Esophagus muscularis mucosa (tissue), 4 donors: ENCODE data around the gene CAMTA1. TPM values are rescaled to one million over a fixed set of nuclear protein-coding genes. Genes with fewer than 3 reads are reported as not detected.

Experiments
- DNase-seq: peaks from one replicate; pipeline ENCODE4 v3.0.0-alpha.2; 2017; ENCODE audit errors: extremely low spot score
- H3K27ac ChIP-seq, 4 donors: fragments of 200-600 bp; sonication (generic); replicated peaks in 1 of 4; 1 replicate in 3 of 4; 2 replicates in 1 of 4; pipeline ENCODE4 v1.5.1; 2016 to 2019; ENCODE audit warnings: mild to moderate bottlenecking in 1 of 4
- H3K27me3 ChIP-seq, 4 donors: fragments of 200-600 bp; sonication (generic); one replicate each; pipeline versions ENCODE4 v1.5.1 to v1.6.0; 2016 to 2019
- H3K36me3 ChIP-seq, 4 donors: fragments of 200-600 bp; sonication (generic); one replicate each; pipeline ENCODE4 v1.5.1; 2016 to 2019
- H3K4me1 ChIP-seq, 4 donors: fragments of 200-600 bp; sonication (generic); one replicate each; pipeline ENCODE4 v1.5.1; 2016 to 2019
- H3K4me3 ChIP-seq, 4 donors: fragments of 200-600 bp; sonication (generic); 1 replicate in 2 of 4; 2 replicates in 2 of 4; pipeline ENCODE4 v1.5.1; 2016 to 2019; ENCODE audit warnings: mild to moderate bottlenecking in 4 of 4, moderate library complexity in 1 of 4
- H3K9me3 ChIP-seq, 4 donors: fragments of 200-600 bp; sonication (generic); 1 replicate in 3 of 4; 2 replicates in 1 of 4; pipeline ENCODE4 v1.5.1; 2016 to 2019
- EP300 ChIP-seq: sonication (generic); formaldehyde crosslinking; IDR thresholded peaks from one replicate; pipeline ENCODE4 v1.6.1; 2017; ENCODE audit warnings: antibody characterized with exemption
- POLR2A ChIP-seq: fragments of 450-650 bp; IDR thresholded peaks from one replicate; pipeline ENCODE4 v1.6.1; 2017; ENCODE audit warnings: antibody characterized with exemption, moderate library complexity, mild to moderate bottlenecking, low read depth
- POLR2AphosphoS5 ChIP-seq, 2 donors: sonication (generic); formaldehyde crosslinking; IDR thresholded peaks; one replicate each; pipeline ENCODE4 v1.6.1; 2017; ENCODE audit warnings: antibody characterized with exemption in 2 of 2
- WGBS: methylation state at CpG from one replicate; pipeline ENCODE4 v1.1.5; 2018; 5-methylcytosine and 5-hydroxymethylcytosine counted together
- intact Hi-C: fragments of 100-400 bp; cut with DNase I; formaldehyde crosslinking; loops from one replicate; pipeline ENCODE4 v1.15.1; 2023
- total RNA-seq, 4 donors: library from RNA; depleted of rRNA; stranded (reverse); fragments of >200 nt; gene quantifications; one replicate each; pipeline versions ENCODE4 v1.1.0 to v1.2.1, GENCODE V29; 2016
- TF ChIP-seq, protein P1 (sequence below), 3 experiments: fragments of 200-600 bp in 2 of 3; fragments of 450-650 bp in 1 of 3; sonication (generic) in 2 of 3; IDR thresholded peaks; one replicate each; pipeline ENCODE4 v1.5.1; 2017 to 2019; ENCODE audit warnings: antibody characterized with exemption in 3 of 3, mild to moderate bottlenecking in 2 of 3, moderate library complexity in 1 of 3

Gene CAMTA1
- total RNA-seq, 4 donors from 2014 or later = 109 to 226 (median 139) TPM

DNA sequence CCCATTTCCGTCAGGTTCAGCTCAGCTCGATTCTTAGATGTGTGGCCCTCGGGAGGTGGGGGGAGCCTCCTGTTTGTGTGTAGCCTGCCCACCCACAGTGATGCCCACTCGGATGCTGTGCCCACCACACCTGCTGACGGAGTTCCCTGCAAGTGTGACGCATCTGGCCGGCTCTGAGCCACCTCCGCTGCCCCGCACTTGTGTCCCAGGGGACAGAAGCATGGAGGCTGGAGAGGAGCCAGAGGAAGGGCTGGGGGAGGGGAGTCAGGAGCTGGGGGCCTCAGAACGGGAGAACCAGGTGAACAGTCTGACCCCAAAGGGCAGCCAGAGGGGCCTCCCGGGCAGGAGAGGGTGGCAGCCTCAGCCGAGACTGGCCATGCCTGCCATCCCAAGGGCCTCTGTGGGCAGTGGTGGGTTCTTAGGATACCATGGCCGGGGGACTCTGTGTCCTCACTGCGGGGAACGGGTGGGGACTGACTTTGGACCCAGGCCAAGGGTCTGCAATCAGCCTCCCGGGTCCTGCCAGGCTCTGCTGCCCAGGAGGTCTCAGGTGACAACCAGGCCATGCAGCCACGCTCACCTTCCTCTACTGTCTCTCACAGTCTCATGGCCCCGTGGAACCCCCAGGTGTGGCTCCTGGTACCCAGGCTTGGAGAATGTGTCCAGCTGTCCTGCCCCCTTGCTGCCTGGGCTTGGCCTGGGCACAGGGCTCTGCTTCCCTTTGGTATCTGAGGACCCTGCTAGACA, 718.6 kb downstream of the CAMTA1 start:
- 92% methylated on average over 9 of the region's 18 CpGs for WGBS
- DNase-seq = no peak
- TF ChIP-seq EP300 (no peak), POLR2A (no peak), POLR2AphosphoS5 (IDR thresholded peaks at IDR 0.05) (no peak)
- TF ChIP-seq, protein P1, sequence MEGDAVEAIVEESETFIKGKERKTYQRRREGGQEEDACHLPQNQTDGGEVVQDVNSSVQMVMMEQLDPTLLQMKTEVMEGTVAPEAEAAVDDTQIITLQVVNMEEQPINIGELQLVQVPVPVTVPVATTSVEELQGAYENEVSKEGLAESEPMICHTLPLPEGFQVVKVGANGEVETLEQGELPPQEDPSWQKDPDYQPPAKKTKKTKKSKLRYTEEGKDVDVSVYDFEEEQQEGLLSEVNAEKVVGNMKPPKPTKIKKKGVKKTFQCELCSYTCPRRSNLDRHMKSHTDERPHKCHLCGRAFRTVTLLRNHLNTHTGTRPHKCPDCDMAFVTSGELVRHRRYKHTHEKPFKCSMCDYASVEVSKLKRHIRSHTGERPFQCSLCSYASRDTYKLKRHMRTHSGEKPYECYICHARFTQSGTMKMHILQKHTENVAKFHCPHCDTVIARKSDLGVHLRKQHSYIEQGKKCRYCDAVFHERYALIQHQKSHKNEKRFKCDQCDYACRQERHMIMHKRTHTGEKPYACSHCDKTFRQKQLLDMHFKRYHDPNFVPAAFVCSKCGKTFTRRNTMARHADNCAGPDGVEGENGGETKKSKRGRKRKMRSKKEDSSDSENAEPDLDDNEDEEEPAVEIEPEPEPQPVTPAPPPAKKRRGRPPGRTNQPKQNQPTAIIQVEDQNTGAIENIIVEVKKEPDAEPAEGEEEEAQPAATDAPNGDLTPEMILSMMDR (IDR thresholded peaks at IDR 0.05) = no peak
- intact Hi-C loops = no loop called here
- no peak overlapping the region for H3K4me3 ChIP-seq
- no peaks in the 10 kb centered on the region for H3K9me3 ChIP-seq
- H3K4me1 ChIP-seq = peaks cover 4 to 13% (median 12%) of the 10 kb centered on the region in 4 donors
- no peak overlapping the region for H3K27ac ChIP-seq
- H3K36me3 ChIP-seq = no peaks in the 10 kb centered on the region
- no peaks in the 10 kb centered on the region for H3K27me3 ChIP-seq

DNA sequence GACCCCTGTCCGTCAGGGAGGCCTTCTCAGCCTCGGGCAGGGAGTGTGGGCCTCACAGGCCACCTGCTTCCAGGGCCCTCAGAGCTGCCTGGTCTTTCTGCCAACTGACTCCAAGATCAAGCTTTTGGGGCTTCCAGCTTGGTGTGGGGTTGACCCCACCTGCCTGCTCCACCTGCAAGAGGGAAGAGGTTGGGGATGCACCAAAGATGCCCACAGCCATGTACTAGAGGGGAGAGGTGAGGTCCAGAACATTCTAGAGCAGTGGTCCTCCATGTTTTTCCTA, 719.1 kb downstream of the CAMTA1 start:
- no peak for DNase-seq
- 100% methylated on average over 2 of the region's 2 CpGs for WGBS

GRCh38 chr1:7505094-7505770, 720.0 kb downstream of the CAMTA1 start:
- no peak for DNase-seq
- 20% methylated on average over 1 of the region's 14 CpGs for WGBS
- H3K27ac ChIP-seq = no peak overlapping the region
- H3K4me3 ChIP-seq = no peak overlapping the region
- H3K4me1 ChIP-seq = peaks cover 8 to 22% (median 19%) of the 10 kb centered on the region in 4 donors
- no peaks in the 10 kb centered on the region for H3K9me3 ChIP-seq
- intact Hi-C loops = no loop called here
- TF ChIP-seq EP300 (no peak), POLR2A (no peak), POLR2AphosphoS5 (IDR thresholded peaks at IDR 0.05) (no peak)
- TF ChIP-seq, protein P1 (IDR thresholded peaks at IDR 0.05) = no peak
- H3K36me3 ChIP-seq = no peaks in the 10 kb centered on the region
- no peaks in the 10 kb centered on the region for H3K27me3 ChIP-seq

More for the DNA sequence above, 719.1 kb downstream of the CAMTA1 start:
- no peaks in the 10 kb centered on the region for H3K9me3 ChIP-seq
- peaks cover 8 to 18% (median 17%) of the 10 kb centered on the region in 4 donors for H3K4me1 ChIP-seq
- H3K4me3 ChIP-seq = no peak overlapping the region
- H3K27me3 ChIP-seq = no peaks in the 10 kb centered on the region
- TF ChIP-seq, protein P1 (IDR thresholded peaks at IDR 0.05) = no peak
- TF ChIP-seq EP300 (no peak), POLR2AphosphoS5 (IDR thresholded peaks at IDR 0.05) (no peak), POLR2A (no peak)
- H3K27ac ChIP-seq = no peak overlapping the region
- intact Hi-C loops = no loop called here
- no peaks in the 10 kb centered on the region for H3K36me3 ChIP-seq

DNA sequence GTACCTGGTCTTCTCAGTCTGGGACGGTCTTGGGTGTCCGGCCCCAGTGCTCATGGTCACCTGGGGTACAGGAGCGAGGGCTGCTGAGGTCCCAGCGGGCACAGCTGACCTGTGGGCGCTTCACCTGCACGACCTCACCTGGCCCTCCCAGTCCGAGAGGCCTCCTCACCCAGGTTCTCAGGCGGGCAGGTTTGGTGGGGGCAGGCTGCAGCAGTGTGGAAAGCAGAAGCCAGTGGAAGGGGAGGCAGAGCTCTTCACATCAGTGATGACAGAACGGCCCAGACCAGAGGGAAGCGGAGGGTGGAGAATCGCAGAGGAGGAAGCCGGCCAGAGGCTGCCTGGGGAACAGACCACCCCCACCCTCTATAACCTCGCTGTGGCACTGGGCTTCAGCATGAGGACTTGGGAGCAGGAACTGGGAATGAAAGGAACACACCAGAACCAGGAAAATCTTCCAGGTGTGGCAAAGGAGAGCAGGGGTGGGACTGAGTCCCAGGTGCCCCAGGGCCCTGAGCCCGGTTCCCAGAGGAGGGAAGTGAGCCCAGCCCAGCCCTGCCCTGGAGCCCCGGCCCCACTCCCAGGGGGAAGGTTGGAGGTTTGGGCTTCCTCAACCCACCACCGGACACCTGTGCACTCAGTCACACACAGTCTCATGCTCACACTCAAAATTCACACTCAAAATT, 720.7 kb downstream of the CAMTA1 start:
- Histone ChIP-seq H3K27me3 (no peaks in the 10 kb centered on the region), H3K4me1 (peaks cover 8 to 22% (median 19%) of the 10 kb centered on the region in 4 donors), H3K9me3 (no peaks in the 10 kb centered on the region), H3K27ac (no peak overlapping the region), H3K36me3 (no peaks in the 10 kb centered on the region), H3K4me3 (no peak overlapping the region)
- WGBS = 94% methylated on average over 16 of the region's 16 CpGs
- DNase-seq = no peak
- TF ChIP-seq POLR2A (no peak), EP300 (no peak), POLR2AphosphoS5 (IDR thresholded peaks at IDR 0.05) (no peak)
- TF ChIP-seq, protein P1 (IDR thresholded peaks at IDR 0.05) = no peak
- intact Hi-C loops = no loop called here
